Activated T-cell treated with anti-CD3 and anti-CD28 coated beads, Interleukin-2, amount 50 U/mL, for 48 hours (primary cell): ENCODE data around the gene KMT2A.
A peak's percentile ranks its signal among the peaks of the same experiment; 100 is the strongest.

ENCODE experiments used
- DNase-seq, 2 experiments: peaks; one replicate each; pipeline ENCODE4 v3.0.0-alpha.2; 2020

KMT2A gene

DNA sequence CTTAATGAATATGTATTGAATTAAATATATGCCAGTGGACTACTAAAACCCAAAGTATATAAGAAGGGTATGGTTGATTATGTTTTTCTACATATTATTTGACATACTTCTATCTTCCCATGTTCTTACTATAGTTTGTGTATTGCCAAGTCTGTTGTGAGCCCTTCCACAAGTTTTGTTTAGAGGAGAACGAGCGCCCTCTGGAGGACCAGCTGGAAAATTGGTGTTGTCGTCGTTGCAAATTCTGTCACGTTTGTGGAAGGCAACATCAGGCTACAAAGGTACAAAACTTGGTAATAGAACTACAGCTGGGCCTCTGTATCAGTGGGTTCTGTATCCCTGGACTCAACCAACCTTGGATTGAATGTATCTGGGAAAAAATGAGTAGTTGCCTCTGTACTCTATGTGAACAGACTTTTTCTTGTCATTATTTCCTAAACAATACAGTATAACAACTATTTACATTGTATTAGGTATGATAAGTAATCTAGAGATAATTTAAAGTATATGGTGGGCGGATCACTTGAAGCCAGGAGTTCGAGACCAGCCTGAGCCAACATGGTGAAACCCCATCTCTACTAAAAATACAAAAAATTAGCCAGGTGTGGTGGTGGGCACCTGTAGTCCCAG lies 52.3 kb downstream of the KMT2A start:
- DNase-seq: peak; percentile 85 to 86

GRCh38 chr11:118491041-118491440 lies 54.7 kb downstream of the KMT2A start:
- no peak for DNase-seq

GRCh38 chr11:118497831-118498230 lies 61.5 kb downstream of the KMT2A start:
- DNase-seq: no peak

DNA sequence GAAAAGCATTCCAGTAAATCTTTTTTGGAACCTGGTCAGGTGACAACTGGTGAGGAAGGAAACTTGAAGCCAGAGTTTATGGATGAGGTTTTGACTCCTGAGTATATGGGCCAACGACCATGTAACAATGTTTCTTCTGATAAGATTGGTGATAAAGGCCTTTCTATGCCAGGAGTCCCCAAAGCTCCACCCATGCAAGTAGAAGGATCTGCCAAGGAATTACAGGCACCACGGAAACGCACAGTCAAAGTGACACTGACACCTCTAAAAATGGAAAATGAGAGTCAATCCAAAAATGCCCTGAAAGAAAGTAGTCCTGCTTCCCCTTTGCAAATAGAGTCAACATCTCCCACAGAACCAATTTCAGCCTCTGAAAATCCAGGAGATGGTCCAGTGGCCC lies 66.9 kb downstream of the KMT2A start:
- DNase-seq: no peak

GRCh38 chr11:118511601-118512000 lies 75.3 kb downstream of the KMT2A start:
- no peak for DNase-seq

GRCh38 chr11:118514103-118514502 lies 77.8 kb downstream of the KMT2A start:
- no peak for DNase-seq

DNA sequence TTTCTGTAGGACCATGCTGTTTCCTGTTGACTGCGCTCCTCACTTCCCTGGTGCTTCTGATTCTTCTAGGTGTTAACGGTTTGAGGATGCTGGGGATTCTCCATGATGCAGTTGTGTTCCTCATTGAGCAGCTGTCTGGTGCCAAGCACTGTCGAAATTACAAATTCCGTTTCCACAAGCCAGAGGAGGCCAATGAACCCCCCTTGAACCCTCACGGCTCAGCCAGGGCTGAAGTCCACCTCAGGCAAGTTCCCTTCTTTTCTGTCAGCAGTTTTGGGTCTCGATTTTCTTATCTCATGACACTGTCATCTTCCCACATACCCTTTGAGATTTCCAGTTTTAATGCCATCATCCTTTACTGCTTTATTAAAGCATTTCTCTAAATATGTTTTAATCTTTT lies 83.3 kb downstream of the KMT2A start:
- peak in 1 of 2 experiments; percentile 11 for DNase-seq

- peak in 1 of 2 experiments; percentile 0 for DNase-seq
Observed at GRCh38 chr11:118521892-118522311, 85.6 kb downstream of the KMT2A start.

DNA sequence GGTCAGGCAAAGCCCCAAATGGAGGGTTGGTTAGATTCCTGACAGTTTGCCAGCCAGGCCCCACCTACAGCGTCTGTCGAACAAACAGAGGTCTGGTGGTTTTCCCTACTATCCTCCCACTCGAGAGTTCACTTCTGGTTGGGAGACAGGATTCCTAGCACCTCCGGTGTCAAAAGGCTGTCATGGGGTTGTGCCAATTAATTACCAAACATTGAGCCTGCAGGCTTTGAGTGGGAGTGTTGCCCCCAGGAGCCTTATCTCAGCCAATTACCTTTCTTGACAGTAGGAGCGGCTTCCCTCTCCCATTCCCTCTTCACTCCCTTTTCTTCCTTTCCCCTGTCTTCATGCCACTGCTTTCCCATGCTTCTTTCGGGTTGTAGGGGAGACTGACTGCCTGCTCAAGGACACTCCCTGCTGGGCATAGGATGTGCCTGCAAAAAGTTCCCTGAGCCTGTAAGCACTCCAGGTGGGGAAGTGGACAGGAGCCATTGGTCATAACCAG lies 86.3 kb downstream of the KMT2A start:
- peak in 1 of 2 experiments; percentile 15 for DNase-seq

GRCh38 chr11:118524356-118524755 lies 88.1 kb downstream of the KMT2A start:
- DNase-seq: no peak

DNA sequence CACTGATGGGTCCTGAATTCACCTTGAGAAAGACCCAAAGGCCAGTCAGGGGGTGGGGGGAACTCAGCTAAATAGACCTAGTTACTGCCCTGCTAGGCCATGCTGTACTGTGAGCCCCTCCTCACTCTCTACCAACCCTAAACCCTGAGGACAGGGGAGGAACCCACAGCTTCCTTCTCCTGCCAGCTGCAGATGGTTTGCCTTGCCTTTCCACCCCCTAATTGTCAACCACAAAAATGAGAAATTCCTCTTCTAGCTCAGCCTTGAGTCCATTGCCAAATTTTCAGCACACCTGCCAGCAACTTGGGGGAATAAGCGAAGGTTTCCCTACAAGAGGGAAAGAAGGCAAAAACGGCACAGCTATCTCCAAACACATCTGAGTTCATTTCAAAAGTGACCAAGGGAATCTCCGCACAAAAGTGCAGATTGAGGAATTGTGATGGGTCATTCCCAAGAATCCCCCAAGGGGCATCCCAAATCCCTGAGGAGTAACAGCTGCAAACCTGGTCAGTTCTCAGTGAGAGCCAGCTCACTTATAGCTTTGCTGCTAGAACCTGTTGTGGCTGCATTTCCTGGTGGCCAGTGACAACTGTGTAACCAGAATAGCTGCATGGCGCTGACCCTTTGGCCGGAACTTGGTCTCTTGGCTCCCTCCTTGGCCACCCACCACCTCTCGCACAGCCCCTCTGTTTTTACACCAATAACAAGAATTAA lies 88.6 kb downstream of the KMT2A start:
- no peak for DNase-seq

DNA sequence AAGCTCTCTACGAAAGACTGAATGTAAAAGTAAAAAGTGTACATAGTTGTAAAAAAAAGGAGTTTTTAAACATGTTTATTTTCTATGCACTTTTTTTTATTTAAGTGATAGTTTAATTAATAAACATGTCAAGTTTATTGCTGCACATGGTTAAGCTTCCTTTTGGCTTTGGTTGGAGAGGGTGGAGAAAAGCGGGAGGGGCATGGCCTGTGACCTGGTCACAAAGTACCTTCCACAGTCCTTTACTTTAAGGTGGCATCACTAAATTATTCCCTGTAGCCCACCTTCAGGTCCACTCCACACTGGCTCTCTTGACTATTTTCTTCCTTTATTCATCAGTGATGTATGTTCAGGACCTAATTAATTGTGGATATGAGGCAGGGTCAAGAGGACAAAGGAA lies 90.4 kb downstream of the KMT2A start:
- no peak for DNase-seq

DNA sequence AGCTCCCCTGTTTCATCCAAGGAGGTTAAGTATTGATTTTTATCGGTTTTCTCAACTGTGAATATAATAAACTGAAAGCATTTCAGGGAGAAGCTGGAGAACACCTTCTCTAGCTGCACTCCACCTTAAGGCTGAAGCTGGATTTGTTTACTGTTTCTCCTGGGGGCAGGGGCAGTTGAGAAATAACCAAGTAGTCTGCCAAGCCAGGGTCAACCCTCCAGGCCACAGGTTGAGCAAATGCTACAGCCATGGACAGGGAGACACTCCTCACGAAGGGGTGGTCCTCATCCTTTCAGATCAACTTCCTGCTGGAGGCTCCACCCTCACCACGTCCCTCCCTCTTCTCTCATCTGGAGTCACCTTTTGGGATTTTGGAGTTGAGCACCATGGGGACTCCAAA lies 90.8 kb downstream of the KMT2A start, which contains the start of gene TTC36:
TTC36 (plus strand) TSS at position 366 of the 400 bp plus-strand sequence; CDS start at position 387, 21 bp downstream.
- no peak for DNase-seq

GRCh38 chr11:118528511-118528910 lies 92.2 kb downstream of the KMT2A start:
- no peak for DNase-seq

- DNase-seq: peak in 1 of 2 experiments; percentile 20
Observed at GRCh38 chr11:118529584-118530175, 93.4 kb downstream of the KMT2A start.

DNA sequence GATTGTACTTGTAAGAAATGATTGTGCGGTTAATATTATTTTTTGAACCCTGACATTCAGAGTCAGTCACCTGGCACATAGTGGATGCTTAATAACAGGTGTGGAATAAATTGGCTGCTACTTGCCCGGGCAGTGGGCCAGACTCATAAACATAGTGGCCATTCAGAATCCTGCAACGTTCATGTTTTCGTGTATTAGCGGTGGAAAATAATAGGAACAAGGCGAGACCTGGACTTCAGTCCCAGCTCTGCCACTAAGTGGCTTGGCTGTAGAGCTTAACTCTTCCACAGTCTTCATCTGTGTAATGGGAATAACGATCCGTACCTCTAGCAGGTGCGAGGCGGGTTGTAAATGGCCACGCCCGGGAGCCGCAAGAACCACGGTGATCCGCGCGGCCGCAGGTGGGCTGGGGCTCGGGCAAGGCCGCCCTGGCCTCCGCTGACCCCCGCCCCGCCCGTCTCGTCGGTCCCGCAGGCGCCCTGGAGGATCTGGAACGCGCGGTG lies 93.9 kb downstream of the KMT2A start:
- DNase-seq: peak in 1 of 2 experiments; percentile 46

DNA sequence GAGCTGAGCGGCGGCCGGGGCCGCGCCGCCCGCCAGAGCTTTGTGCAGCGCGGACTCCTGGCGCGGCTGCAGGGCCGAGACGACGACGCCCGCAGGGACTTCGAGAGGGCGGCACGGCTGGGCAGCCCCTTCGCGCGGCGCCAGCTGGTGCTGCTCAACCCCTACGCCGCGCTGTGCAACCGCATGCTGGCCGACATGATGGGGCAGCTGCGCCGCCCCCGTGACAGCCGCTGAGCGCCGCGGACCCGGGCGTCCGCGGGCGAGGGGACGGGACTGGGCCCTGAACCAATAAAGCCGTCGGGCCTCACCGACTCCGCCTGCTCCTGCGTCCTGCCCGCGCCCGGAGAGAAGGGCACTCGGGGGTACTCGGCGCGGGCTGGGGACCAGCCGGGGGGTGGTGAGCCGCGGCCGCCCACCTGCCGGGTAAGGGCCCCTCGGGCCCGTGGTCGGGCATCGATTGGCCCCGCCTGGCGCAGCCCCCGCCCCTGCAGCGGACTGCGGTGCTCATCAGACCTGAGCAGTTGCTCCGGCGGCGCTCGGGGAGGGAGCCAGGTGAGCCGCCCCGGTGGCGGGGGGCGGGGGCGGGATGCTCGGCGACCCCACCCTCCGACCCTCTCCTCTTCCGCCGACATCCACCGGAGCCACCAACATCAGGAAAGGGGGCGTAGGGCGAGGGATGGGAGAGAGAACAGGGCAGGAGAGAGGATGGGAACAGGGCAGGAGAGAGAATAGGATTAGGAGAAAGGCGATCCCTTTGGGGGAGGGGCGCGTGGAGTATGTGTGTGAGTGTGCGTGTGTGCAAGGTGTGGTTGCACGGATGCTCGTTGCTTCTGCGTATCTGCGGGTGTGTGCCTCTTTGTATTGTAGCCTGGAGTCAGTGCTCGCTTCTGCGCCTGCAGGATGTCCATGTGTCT lies 94.6 kb downstream of the KMT2A start, which contains the start of gene TMEM25:
TMEM25 (plus strand) TSS at position 510 of the 914 bp plus-strand sequence. CDS start 610 bp downstream, outside the sequence.
- peak; percentile 79 to 87 for DNase-seq

- DNase-seq: peak in 1 of 2 experiments; percentile 47
Observed at GRCh38 chr11:118531597-118532084, 95.3 kb downstream of the KMT2A start.

DNA sequence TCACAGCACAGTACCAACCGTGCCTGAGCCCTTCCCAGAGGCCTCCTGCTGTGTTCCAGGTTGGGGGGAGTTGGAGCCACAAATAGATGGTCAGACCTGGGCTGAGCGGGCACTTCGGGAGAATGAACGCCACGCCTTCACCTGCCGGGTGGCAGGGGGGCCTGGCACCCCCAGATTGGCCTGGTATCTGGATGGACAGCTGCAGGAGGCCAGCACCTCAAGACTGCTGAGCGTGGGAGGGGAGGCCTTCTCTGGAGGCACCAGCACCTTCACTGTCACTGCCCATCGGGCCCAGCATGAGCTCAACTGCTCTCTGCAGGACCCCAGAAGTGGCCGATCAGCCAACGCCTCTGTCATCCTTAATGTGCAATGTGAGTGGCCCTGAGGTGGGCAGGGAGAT lies 95.8 kb downstream of the KMT2A start:
- no peak for DNase-seq

DNA sequence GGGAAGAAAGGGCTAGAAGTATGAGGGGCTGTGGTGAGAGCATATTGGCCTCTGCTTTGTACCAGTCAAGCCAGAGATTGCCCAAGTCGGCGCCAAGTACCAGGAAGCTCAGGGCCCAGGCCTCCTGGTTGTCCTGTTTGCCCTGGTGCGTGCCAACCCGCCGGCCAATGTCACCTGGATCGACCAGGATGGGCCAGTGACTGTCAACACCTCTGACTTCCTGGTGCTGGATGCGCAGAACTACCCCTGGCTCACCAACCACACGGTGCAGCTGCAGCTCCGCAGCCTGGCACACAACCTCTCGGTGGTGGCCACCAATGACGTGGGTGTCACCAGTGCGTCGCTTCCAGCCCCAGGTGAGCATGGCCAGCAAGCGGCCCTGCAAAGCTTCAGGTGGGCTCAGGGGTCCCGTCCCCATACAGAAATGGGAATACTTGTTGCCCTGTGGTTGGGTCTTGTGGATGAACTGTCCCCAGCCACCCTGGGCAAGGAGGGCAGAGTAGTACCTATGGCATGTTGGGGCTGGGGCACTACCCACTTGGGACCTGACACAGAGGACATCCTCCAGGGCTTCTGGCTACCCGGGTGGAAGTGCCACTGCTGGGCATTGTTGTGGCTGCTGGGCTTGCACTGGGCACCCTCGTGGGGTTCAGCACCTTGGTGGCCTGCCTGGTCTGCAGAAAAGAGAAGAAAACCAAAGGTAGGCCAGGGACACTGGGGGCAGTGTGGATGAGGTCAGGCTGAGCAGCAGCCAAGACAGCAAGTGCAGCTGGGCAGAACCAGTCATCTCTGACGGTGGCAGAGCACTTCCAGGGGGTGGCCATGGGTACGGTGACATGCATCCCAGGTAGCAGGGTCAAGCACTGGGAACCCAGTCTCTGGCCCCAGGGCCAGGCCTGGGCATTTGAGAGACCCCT lies 96.8 kb downstream of the KMT2A start:
- no peak for DNase-seq
